ENCODE results near the gene SLC25A53. TPM values are rescaled to one million over a fixed set of nuclear protein-coding genes. Genes with fewer than 3 reads are reported as not detected.
"Not testable (repeated sequence)": the region's sequence is repeated elsewhere in the genome, so short reads cannot be mapped to it uniquely, and the experiment has no call there.

The SLC25A53 gene
- total RNA-seq, 1 donor from 2014 or later, result 43.0 TPM

- Histone ChIP-seq H3K4me1 (no peaks in the 10 kb centered on the region), H3K9me3 (no peaks in the 10 kb centered on the region), H3K36me3 (no peaks in the 10 kb centered on the region), H3K27ac (no peak overlapping the region), H3K27me3 (no peaks in the 10 kb centered on the region), H3K4me3 (no peak overlapping the region)
- no peak for TF ChIP-seq POLR2AphosphoS5 (IDR thresholded peaks at IDR 0.05; ENCODE audit: insufficient read depth in 1 of 2, low read depth in 1 of 2)
- TF ChIP-seq, protein P1, sequence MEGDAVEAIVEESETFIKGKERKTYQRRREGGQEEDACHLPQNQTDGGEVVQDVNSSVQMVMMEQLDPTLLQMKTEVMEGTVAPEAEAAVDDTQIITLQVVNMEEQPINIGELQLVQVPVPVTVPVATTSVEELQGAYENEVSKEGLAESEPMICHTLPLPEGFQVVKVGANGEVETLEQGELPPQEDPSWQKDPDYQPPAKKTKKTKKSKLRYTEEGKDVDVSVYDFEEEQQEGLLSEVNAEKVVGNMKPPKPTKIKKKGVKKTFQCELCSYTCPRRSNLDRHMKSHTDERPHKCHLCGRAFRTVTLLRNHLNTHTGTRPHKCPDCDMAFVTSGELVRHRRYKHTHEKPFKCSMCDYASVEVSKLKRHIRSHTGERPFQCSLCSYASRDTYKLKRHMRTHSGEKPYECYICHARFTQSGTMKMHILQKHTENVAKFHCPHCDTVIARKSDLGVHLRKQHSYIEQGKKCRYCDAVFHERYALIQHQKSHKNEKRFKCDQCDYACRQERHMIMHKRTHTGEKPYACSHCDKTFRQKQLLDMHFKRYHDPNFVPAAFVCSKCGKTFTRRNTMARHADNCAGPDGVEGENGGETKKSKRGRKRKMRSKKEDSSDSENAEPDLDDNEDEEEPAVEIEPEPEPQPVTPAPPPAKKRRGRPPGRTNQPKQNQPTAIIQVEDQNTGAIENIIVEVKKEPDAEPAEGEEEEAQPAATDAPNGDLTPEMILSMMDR (IDR thresholded peaks at IDR 0.05), result no peak
- TF ChIP-seq POLR2A (IDR thresholded peaks at IDR 0.05), result no peak
- intact Hi-C loops (cut with DNase I), result no loop called here
- DNase-seq (ENCODE audit: extremely low spot score in 2 of 2), result no peak
Measured at GRCh38 chrX:104085919-104086318, 70.9 kb downstream of the SLC25A53 start.

DNA sequence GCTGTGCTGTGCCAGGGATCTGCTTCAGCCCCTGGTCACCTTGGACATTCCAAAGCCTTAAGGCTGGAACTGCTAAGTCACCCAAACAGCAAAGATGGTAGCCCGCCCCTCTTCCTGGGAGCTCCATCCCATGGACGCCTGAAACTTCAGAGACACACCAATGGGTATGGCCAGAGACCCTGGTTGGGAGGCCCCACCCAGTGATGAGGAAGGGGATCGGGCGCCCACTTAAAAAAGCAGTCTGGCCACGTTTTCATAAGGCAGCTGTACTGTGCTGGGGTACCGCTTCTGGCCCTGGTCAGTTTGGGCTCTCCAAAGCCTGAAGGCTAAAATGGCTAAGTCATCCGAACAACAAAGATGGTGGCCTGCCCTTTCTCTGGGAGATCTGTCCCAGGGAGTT is 71.3 kb downstream of the SLC25A53 start:
- Histone ChIP-seq H3K27ac (no peak overlapping the region), H3K4me3 (no peak overlapping the region), H3K27me3 (no peaks in the 10 kb centered on the region), H3K4me1 (no peaks in the 10 kb centered on the region), H3K9me3 (no peaks in the 10 kb centered on the region), H3K36me3 (no peaks in the 10 kb centered on the region)
- DNase-seq (ENCODE audit: extremely low spot score in 2 of 2), result no peak
- TF ChIP-seq POLR2A (IDR thresholded peaks at IDR 0.05), result no peak
- TF ChIP-seq POLR2AphosphoS5 (IDR thresholded peaks at IDR 0.05; ENCODE audit: insufficient read depth in 1 of 2, low read depth in 1 of 2), result no peak
- TF ChIP-seq, protein P1 (IDR thresholded peaks at IDR 0.05), result no peak
- intact Hi-C loops (cut with DNase I), result no loop called here

DNA sequence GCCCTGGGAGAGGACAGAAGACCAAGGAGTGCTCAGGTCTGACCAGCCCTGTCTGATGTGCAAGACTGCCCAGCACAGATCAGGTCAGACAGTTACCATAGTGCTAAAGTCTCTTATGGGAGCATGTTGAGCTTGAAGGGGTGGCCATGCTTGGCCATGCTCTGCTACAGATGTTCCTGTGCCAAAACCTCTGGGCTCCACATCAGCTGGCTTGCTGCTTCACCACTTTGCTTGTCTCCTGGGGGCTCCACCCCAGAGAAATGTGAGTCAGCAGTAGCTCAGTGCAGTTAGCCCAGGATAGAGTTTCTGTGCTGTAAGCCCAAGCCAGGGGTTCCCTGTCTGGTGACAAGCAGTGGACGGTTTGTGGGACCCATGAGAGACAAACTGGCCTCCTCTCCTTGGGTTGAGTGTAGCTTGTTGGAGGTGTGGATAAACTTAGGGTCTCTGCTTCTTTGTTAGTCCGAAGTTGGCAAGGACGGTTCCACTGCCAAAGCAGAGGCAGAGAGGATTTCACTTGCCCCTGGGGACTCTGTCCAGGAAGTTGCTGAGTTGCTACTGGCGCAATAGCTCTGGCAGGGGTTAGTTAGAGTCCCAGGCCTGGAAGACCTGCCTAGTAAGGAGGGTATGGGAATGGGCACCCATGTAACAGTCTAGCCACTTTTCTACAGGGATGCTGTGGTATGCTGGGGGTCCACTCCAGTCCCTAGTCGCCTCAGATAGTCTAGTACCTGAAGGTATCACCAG is 72.1 kb downstream of the SLC25A53 start:
- H3K9me3 ChIP-seq, result no peaks in the 10 kb centered on the region
- no peak overlapping the region for H3K4me3 ChIP-seq
- TF ChIP-seq POLR2A (IDR thresholded peaks at IDR 0.05) (no peak), POLR2AphosphoS5 (IDR thresholded peaks at IDR 0.05; ENCODE audit: insufficient read depth in 1 of 2, low read depth in 1 of 2) (no peak)
- TF ChIP-seq, protein P1 (IDR thresholded peaks at IDR 0.05), result no peak
- H3K4me1 ChIP-seq, result no peaks in the 10 kb centered on the region
- intact Hi-C loops (cut with DNase I), result no loop called here
- no peak for DNase-seq (ENCODE audit: extremely low spot score in 2 of 2)
- no peaks in the 10 kb centered on the region for H3K27me3 ChIP-seq
- H3K36me3 ChIP-seq, result no peaks in the 10 kb centered on the region
- H3K27ac ChIP-seq, result no peak overlapping the region

- intact Hi-C loops (cut with DNase I), result no loop called here
- no peak for DNase-seq (ENCODE audit: extremely low spot score in 2 of 2)
- H3K27me3 ChIP-seq, result no peaks in the 10 kb centered on the region
- no peaks in the 10 kb centered on the region for H3K9me3 ChIP-seq
- H3K36me3 ChIP-seq, result no peaks in the 10 kb centered on the region
- H3K27ac ChIP-seq, result no peak overlapping the region
- H3K4me1 ChIP-seq, result no peaks in the 10 kb centered on the region
- H3K4me3 ChIP-seq, result no peak overlapping the region
- TF ChIP-seq POLR2A (IDR thresholded peaks at IDR 0.05) (no peak), POLR2AphosphoS5 (IDR thresholded peaks at IDR 0.05; ENCODE audit: insufficient read depth in 1 of 2, low read depth in 1 of 2) (no peak)
- TF ChIP-seq, protein P1 (IDR thresholded peaks at IDR 0.05), result no peak
Measured at GRCh38 chrX:104084063-104084462, 72.7 kb downstream of the SLC25A53 start.

DNA sequence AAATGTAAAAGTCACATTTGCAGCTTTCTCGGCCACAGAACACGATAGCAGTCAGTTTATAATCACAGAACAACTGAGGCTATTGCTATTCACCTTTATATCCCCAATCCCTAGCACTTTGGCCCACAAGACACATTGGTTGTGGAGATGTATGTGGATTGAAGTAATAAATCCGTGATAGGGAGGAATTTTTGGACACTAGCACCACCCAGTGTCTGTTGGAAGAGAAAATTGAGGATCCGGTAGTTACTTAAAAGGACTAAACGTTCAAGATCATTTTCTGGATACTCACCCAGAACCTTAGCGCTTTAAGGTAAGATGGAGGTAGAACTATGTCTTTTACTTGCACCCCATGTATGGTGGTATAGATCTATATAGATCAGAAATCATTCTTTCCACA is 79.0 kb downstream of the SLC25A53 start:
- DNase-seq (ENCODE audit: extremely low spot score in 2 of 2); H3K27me3 ChIP-seq; intact Hi-C loops (cut with DNase I); H3K36me3 ChIP-seq; H3K27ac ChIP-seq; H3K4me3 ChIP-seq; H3K4me1 ChIP-seq; H3K9me3 ChIP-seq: not testable (repeated sequence)

GRCh38 chrX:104075778-104076445 is 80.9 kb downstream of the SLC25A53 start, which contains the start of gene TMSB15C:
TMSB15C (minus strand) TSS chrX:104076236.
- H3K4me1 ChIP-seq; H3K36me3 ChIP-seq; H3K27me3 ChIP-seq; H3K4me3 ChIP-seq; DNase-seq (ENCODE audit: extremely low spot score in 2 of 2); H3K9me3 ChIP-seq; H3K27ac ChIP-seq; intact Hi-C loops (cut with DNase I): not testable (repeated sequence)

DNA sequence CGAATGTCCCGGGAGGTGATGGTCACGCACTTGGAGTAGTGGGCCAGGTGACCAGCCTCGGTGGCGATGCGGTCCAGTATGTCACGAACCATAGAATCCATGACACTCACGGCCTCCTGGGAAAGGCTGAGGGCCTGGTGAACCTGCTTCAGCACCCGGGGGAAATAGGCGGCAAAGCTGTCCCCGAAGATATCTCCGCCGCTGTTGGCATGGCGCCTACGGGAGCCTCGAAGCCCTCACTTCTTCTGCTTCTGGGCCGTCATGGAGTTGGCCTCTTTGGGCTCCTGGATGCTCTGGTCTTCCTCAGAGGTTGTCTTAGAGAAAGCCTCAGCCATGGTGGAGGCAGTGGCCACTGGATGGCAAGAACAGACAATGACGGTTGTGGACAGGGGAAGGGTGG is 94.2 kb downstream of the SLC25A53 start:
- H3K27me3 ChIP-seq; H3K4me3 ChIP-seq; intact Hi-C loops (cut with DNase I); H3K9me3 ChIP-seq; H3K36me3 ChIP-seq; DNase-seq (ENCODE audit: extremely low spot score in 2 of 2); H3K27ac ChIP-seq; H3K4me1 ChIP-seq: not testable (repeated sequence)

DNA sequence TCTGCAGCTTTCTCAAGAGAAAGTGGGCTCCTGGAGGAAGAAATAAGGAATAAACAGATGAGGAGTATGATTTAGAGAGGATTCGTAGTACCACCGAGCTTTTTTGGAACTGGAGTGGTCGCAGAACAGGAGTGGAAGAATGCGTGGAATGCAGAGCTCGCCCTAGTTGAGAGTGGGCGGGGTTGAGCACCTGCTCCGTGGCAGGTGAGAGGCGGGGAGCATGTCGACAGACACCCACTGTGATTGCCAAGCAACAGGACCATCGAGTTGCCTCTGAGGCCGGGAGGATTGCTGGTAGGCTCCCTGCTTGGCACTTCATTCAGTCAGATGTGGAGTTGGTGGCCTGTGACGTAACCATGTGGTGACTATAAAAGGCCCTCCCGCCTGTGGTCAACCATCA is 101.9 kb downstream of the SLC25A53 start:
- intact Hi-C loops (cut with DNase I); H3K27ac ChIP-seq; H3K36me3 ChIP-seq; H3K9me3 ChIP-seq; H3K4me1 ChIP-seq; DNase-seq (ENCODE audit: extremely low spot score in 2 of 2); H3K4me3 ChIP-seq; H3K27me3 ChIP-seq: not testable (repeated sequence)
